Measurements from ENCODE around the gene CD300A.

DNA sequence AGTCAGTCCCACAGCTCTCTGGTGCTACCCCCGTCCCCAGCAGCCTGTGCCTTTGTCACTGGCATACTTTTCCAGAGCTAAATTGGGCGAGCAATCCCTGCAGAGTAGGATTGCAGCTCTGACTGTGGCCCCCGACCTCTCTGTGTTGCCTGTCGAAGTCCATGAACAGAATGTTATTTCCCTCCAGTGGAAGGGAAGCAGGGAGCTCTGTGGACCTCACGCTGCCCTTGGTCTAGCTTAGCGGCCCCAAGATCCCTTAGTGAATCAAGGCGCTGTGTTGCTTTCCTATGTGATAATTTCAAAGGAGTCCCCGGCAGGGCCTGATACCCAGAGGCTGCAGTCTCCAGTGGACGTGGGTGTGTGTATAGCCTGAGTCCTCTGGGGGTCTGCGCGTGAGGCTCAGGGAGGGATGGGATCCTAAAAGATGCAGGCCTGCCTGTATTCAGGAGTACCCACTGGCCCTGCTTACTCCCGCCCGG lies 15.5 kb upstream of the CD300A start:
- no peak for TF ChIP-seq GATA2 (IDR thresholded peaks at IDR 0.05; ENCODE audit: low read depth, low read length)
- TF ChIP-seq GATA3 (IDR thresholded peaks at IDR 0.05; ENCODE audit: low read depth, low read length), result no peak
